A549 (cell line): Measurements from ENCODE around the gene ISOC1. TPM values are rescaled to one million over a fixed set of nuclear protein-coding genes. Genes with fewer than 3 reads are reported as not detected.

ENCODE experiments used
- ATAC-seq, 2 experiments: fragments of 200-7000 bp in 1 of 2; fragments of >200 bp in 1 of 2; cut with Nextera tagmentation in 1 of 2; cut with Tn5 transposase in 1 of 2; 3 replicates each; pipeline versions ENCODE4 v1.8.0 to v1.9.1; 2018 to 2020; ENCODE audit warnings: mild to moderate bottlenecking in 1 of 2, moderate library complexity in 1 of 2
- CTCF ChIA-PET: fragments of 300-600 bp; sonication (Branson Sonifier 250); formaldehyde crosslinking; extraction: SDS; loops from one replicate; lab custom pipeline; 2021; ENCODE audit warnings: antibody characterized with exemption, inconsistent platforms; lab: Yijun Ruan, JAX
- POLR2A ChIA-PET: fragments of 350-600 bp; formaldehyde crosslinking; extraction: SDS; loops from one replicate; lab custom pipeline; 2021; ENCODE audit warnings: antibody characterized with exemption, inconsistent platforms; lab: Yijun Ruan, JAX
- DNase-seq, 2 experiments: peaks; one replicate each; pipeline versions ENCODE4 v3.0.0 to v3.0.0-alpha.2; 2011 to 2016; ENCODE audit warnings: low read depth in 1 of 2, low spot score in 1 of 2
- FAIRE-seq: peaks from 2 replicates; lab custom pipeline; 2011; peaks lifted over from hg19 to GRCh38; lab: Jason Lieb, UNC
- H3K27ac ChIP-seq, 2 experiments: fragments of >200 bp; sonication (Bioruptor Twin); formaldehyde crosslinking; 3 replicates each; pipeline ENCODE4 v1.5.1; 2016 to 2017
- H3K4me1 ChIP-seq: fragments of >200 bp; sonication (Bioruptor Twin); formaldehyde crosslinking; 3 replicates; pipeline ENCODE4 v1.6.1; 2016
- H3K4me2 ChIP-seq: fragments of >200 bp; sonication (Bioruptor Twin); formaldehyde crosslinking; 3 replicates; pipeline ENCODE4 v1.6.1; 2016
- H3K4me3 ChIP-seq: fragments of >200 bp; sonication (Bioruptor Twin); formaldehyde crosslinking; 3 replicates; pipeline ENCODE4 v1.5.1; 2016
- H3K9me3 ChIP-seq: fragments of >200 bp; sonication (Bioruptor Twin); formaldehyde crosslinking; 3 replicates; pipeline ENCODE4 v1.6.1; 2016
- BCL3 ChIP-seq: fragments of >200 bp; sonication (Bioruptor Twin); formaldehyde crosslinking; IDR thresholded peaks from 3 replicates; pipeline ENCODE4 v1.6.1; 2016
- CBX2 ChIP-seq: fragments of 200-600 bp; sonication (generic); IDR thresholded peaks from 2 replicates; pipeline ENCODE4 v1.6.1; 2016; ENCODE audit warnings: low read depth, mild to moderate bottlenecking, borderline replicate concordance
- CEBPB ChIP-seq, 2 experiments: fragments of >200 bp in 1 of 2; sonication (Bioruptor Twin) in 1 of 2; formaldehyde crosslinking in 1 of 2; IDR thresholded peaks; 2 replicates each; pipeline ENCODE4 v1.6.1; 2012 to 2016
- CTCF ChIP-seq: fragments of >200 bp; sonication (Bioruptor Twin); formaldehyde crosslinking; IDR thresholded peaks from 3 replicates; pipeline ENCODE4 v1.5.1; 2016
- FOSB ChIP-seq: fragments of 250-450 bp; sonication (Bioruptor Pico); IDR thresholded peaks from 2 replicates; pipeline ENCODE4 v1.5.0; 2020; ENCODE audit warnings: mild to moderate bottlenecking, moderate library complexity
- GATA3 ChIP-seq: IDR thresholded peaks from 2 replicates; pipeline ENCODE4 v1.6.1; 2012; ENCODE audit warnings: borderline replicate concordance
- HOXA7 ChIP-seq: fragments of 250-450 bp; sonication (Bioruptor Pico); IDR thresholded peaks from 2 replicates; pipeline ENCODE4 v1.5.0; 2020; ENCODE audit warnings: mild to moderate bottlenecking, moderate library complexity
- MAFK ChIP-seq: fragments of 450-650 bp; IDR thresholded peaks from 2 replicates; pipeline ENCODE4 v1.6.1; 2014; ENCODE audit not compliant: partially characterized antibody
- NPAS2 ChIP-seq: fragments of 250-450 bp; sonication (Bioruptor Pico); IDR thresholded peaks from 2 replicates; pipeline ENCODE4 v1.8.0; 2022; ENCODE audit warnings: mild to moderate bottlenecking, moderate library complexity, borderline replicate concordance
- POLR2A ChIP-seq: IDR thresholded peaks from 2 replicates; pipeline ENCODE4 v1.6.1; 2012; ENCODE audit warnings: mild to moderate bottlenecking, low read length
- POLR2AphosphoS2 ChIP-seq: conservative IDR thresholded peaks from 2 replicates; pipeline ENCODE4 v1.6.1; 2012; ENCODE audit warnings: low read length, improper control_type of control experiment, inconsistent platforms
- REST ChIP-seq: fragments of 200-600 bp; sonication (generic); IDR thresholded peaks from 2 replicates; pipeline ENCODE4 v1.6.1; 2016; ENCODE audit warnings: antibody characterized with exemption, mild to moderate bottlenecking, moderate library complexity
- RNF2 ChIP-seq: fragments of 200-600 bp; sonication (generic); IDR thresholded peaks from 2 replicates; pipeline ENCODE4 v1.6.1; 2016; ENCODE audit warnings: low read depth, mild to moderate bottlenecking, antibody characterized with exemption, moderate library complexity, borderline replicate concordance
- TFCP2L1 ChIP-seq: fragments of 250-450 bp; sonication (Bioruptor Pico); IDR thresholded peaks from 2 replicates; pipeline ENCODE4 v1.5.0; 2021; ENCODE audit warnings: mild to moderate bottlenecking
- ZC3H11A ChIP-seq: fragments of 450-650 bp; IDR thresholded peaks from 2 replicates; pipeline ENCODE4 v1.6.1; 2014; ENCODE audit warnings: antibody characterized with exemption, mild to moderate bottlenecking
- ZNF302 ChIP-seq: fragments of 250-450 bp; sonication (Bioruptor Pico); IDR thresholded peaks from 2 replicates; pipeline ENCODE4 v1.9.0; 2021; ENCODE audit warnings: inconsistent platforms, mild to moderate bottlenecking, moderate library complexity
- WGBS: methylation state at CpG from one replicate; pipeline ENCODE4 v1.1.6; 2017; ENCODE audit errors: missing lambda C conversion rate; 5-methylcytosine and 5-hydroxymethylcytosine counted together
- polyA plus RNA-seq, 4 experiments: library from polyadenylated mRNA; depleted of rRNA in 3 of 4; stranded (reverse); fragments of >200 nt; fragmentation: RNase III in 1 of 4; extraction: RNeasy Plus Mini Kit Qiagen cat#74134 plus additional on column Dnase treatment in 1 of 4; gene quantifications; 2 replicates in 3 of 4; 3 replicates in 1 of 4; pipeline ENCODE4 v1.2.3, GENCODE V29; 2011 to 2017
- TF ChIP-seq, protein P1 (sequence below): fragments of 150-350 bp; IDR thresholded peaks from 2 replicates; pipeline ENCODE4 v1.6.1; 2014; ENCODE audit warnings: low read depth, mild to moderate bottlenecking, low read length
- TF ChIP-seq, protein P2 (sequence below): IDR thresholded peaks from 2 replicates; pipeline ENCODE4 v1.6.1; 2012; ENCODE audit warnings: low read depth, borderline replicate concordance

ISOC1 gene
- polyA plus RNA-seq, 2 of the 4 experiments (the other 2 are of a cell fraction): 17.3 to 31.6 TPM

DNA sequence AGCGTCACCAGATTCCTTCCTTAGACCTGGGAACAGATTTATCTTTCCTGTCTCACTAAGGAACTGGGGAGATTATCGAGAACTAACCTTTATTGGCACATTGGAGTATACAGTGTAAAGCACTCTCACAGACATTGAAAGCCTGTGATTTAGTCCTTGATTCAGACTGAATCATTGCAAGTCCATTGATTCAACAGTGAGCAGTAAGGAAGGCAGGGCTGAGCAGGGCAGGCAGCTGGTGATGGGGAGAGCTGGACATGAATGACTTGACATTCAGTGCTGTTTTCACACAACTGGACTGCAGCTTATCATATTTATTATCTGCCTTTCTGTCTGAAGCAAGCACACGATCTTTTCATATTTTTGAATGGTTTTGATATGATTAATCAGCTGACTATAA, 16.2 kb downstream of the ISOC1 start (continued):
- TF ChIP-seq MAFK (no peak), CEBPB (IDR thresholded peaks at IDR 0.05) (no peak), POLR2AphosphoS2 (no peak), ZNF302 (CRISPR knock-in tag) (no peak), RNF2 (no peak), ZC3H11A (no peak), GATA3 (no peak), BCL3 (no peak), NPAS2 (CRISPR knock-in tag) (no peak)
- TF ChIP-seq, protein P1, sequence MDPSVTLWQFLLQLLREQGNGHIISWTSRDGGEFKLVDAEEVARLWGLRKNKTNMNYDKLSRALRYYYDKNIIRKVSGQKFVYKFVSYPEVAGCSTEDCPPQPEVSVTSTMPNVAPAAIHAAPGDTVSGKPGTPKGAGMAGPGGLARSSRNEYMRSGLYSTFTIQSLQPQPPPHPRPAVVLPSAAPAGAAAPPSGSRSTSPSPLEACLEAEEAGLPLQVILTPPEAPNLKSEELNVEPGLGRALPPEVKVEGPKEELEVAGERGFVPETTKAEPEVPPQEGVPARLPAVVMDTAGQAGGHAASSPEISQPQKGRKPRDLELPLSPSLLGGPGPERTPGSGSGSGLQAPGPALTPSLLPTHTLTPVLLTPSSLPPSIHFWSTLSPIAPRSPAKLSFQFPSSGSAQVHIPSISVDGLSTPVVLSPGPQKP: no peak
- TF ChIP-seq, all 56 proteins: peak for 0

- no peak for FAIRE-seq
These were observed 16.8 kb downstream of the ISOC1 start for GRCh38 chr5:129111351-129111750.

More at GRCh38 chr5:129111351-129111750, 16.8 kb downstream of the ISOC1 start:
- Histone ChIP-seq H3K27ac (no peak overlapping the region), H3K9me3 (no peaks in the 10 kb centered on the region), H3K4me2 (no peak overlapping the region), H3K4me1 (no peaks in the 10 kb centered on the region), H3K4me3 (no peak overlapping the region)
- TF ChIP-seq BCL3: no peak
- TF ChIP-seq REST: no peak
- TF ChIP-seq TFCP2L1 (CRISPR knock-in tag): no peak
- TF ChIP-seq CTCF: no peak
- no peak for TF ChIP-seq FOSB (CRISPR knock-in tag)
- no peak for TF ChIP-seq HOXA7 (CRISPR knock-in tag)
- TF ChIP-seq, protein P2, sequence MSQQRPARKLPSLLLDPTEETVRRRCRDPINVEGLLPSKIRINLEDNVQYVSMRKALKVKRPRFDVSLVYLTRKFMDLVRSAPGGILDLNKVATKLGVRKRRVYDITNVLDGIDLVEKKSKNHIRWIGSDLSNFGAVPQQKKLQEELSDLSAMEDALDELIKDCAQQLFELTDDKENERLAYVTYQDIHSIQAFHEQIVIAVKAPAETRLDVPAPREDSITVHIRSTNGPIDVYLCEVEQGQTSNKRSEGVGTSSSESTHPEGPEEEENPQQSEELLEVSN: no peak
- no peak for TF ChIP-seq NPAS2 (CRISPR knock-in tag)
- no peak for TF ChIP-seq POLR2A
- no peak for TF ChIP-seq CBX2
- POLR2A ChIA-PET: no interaction called here
- 90% methylated on average over 2 of the region's 2 CpGs for WGBS
- CTCF ChIA-PET: interaction anchor here (2.3 kb wide), 1 partner anchor 13 kb away, joined by 6 read pairs; no protein-coding TSS in a partner anchor
- DNase-seq: no peak
- ATAC-seq: no peak
